NCI-H524 (cell line): Measurements from ENCODE around the gene FAM50A.
"Not testable (repeated sequence)": the region's sequence is repeated elsewhere in the genome, so short reads cannot be mapped to it uniquely, and the experiment has no call there.

ENCODE experiments used
- DNase-seq, 2 experiments: peaks; one replicate each; lab custom pipeline; 2025; lab: John Stamatoyannopoulos, UW

FAM50A gene

DNA sequence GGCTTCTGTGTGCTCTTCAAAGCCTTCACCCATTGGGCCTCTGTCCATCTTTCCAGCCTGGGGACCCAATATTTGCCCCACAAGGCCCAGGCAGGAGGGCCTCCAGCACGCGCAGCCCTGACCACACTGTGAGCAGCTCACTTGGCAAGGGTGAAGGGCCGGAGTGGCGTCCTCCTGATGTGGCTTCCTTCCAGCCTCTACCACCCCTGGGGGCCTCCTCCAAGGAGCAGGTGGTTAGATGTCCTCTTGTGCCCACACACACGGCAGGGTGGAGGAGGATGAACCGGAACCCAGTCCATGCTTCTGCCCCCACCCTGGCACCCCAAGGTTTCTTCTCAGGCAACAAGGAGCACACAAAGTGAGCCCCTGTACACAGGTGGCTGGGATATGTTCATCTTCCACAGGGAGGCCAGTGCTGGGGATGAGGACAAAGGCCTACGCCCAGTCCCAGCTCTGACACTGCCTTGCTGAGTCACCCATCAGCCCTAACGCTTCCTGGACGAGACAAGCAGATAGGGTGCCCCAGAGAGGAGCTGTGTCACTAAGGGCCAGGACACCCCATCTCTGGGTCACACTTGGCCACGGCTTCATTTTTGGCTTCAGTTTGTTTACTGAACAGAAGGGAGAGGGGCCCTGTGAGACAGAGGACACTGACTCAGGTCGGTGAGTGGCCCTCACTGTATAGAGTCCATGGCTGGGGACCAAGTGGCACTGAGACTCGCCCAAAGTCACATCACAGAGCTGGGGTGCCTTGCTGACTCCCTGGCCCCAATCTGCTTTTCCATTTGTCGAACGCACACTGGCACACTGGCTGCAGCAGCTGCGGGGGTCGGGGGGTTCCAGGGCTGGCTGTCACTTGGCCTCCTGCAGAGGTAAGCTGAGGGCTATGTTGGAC, 40.6 kb downstream of the FAM50A start:
- no peak for DNase-seq

DNA sequence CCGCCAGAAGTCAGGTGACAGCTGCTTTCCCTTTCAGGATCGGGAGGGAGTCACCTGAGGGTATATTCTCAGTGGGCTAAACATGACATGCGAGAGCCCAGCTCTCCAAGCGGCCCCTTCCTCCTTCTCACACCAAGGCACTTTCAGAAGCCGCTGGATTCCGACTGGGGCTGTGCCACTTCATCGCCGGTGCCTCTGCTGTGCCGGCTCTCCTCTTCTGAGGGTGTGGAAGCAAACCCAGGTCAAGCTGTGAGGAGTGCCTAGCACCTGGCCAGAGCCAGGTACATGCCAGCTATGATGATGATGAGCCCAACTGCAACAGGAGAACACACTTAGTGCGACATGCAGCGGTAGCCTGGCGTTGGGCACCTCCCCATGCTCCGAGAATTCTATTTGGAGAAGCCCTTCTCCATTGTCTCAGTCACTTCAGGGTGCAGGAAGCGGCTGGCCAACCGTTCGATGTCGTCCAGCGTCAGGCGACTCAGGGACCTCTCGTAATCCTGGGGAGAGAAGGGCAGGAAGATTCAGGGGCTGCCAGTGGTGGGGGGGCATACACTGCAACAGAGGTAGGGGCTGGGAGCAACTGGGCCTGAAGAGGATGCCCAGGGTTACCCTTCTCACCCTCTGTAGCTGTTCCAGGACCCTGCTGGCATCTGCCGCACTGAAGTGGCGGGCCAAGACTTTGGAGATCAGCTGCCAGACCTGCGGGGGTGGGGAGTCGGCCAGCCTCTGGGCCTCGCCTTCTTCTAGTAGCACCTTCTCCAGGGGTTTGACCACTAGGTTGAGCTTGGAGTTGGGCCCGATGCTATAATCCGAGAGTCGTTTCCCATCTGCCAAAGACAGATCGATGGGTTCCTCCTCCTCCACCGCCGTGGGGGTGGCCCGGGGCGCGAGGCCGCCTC, 41.5 kb downstream of the FAM50A start:
- DNase-seq: peak in 1 of 2 experiments; percentile 25

DNA sequence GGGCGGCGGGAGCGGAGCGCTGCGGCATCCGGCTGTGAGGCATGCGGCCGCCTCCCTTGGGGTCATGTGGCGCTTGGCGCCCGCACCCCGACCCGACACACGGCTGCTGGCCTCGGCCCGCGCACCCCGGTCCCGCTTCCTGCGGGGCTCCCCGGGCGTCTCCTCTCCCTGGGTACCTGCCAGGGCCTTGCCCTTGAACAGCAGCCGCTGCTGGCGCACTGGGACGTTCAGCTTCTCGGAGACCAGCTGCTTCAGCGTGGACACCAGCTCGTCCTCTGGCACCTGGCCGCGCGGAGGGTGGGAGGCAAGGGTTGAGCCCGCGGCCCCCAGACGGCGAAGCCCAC, 42.1 kb downstream of the FAM50A start:
- DNase-seq: no peak

DNA sequence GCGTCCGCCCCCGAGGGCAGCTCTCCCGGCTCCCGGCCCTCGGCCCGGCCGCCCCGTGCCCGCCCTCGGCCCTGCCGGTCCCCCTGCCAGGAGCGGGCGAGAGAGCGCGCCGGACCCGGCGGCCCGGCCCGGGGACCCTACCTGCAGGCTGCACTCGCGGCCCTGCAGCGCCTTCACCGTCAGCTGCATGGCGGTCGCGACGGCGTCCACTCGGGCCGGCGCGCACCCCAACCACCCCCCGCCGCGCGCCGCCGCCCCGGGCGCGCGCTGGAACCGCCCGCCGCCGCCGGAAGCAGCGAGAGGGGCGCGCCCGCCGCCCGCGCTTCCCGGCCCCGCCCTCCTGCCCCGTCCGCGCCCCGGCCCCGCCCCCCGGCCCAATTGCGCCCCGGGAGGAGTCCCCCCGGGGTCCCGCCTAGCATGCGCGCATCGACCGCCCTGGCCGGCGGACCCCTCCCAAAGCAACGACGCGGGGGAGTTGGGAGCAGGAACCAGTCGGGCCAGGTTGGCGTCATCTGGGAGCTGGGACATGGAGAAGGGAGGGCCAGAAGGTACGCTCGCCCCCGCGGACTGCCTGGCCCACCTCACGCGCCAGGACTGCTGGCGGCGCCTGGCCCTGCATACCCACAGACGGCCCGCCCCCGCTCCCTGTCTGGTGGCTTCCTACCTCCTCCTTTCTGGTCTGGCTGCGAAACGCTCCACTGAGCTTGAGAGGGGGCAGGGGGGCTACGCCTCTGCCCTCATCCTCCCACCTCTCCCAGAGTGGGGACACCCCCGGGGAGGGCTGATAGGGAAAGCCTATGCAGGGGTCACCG, 42.7 kb downstream of the FAM50A start, which contains the start of gene UBL4A:
TSS of gene UBL4A (minus strand) at position 220 of the 812 bp plus-strand sequence. CDS start at position 189, 31 bp downstream.
- DNase-seq: peak; percentile 43 to 63

DNA sequence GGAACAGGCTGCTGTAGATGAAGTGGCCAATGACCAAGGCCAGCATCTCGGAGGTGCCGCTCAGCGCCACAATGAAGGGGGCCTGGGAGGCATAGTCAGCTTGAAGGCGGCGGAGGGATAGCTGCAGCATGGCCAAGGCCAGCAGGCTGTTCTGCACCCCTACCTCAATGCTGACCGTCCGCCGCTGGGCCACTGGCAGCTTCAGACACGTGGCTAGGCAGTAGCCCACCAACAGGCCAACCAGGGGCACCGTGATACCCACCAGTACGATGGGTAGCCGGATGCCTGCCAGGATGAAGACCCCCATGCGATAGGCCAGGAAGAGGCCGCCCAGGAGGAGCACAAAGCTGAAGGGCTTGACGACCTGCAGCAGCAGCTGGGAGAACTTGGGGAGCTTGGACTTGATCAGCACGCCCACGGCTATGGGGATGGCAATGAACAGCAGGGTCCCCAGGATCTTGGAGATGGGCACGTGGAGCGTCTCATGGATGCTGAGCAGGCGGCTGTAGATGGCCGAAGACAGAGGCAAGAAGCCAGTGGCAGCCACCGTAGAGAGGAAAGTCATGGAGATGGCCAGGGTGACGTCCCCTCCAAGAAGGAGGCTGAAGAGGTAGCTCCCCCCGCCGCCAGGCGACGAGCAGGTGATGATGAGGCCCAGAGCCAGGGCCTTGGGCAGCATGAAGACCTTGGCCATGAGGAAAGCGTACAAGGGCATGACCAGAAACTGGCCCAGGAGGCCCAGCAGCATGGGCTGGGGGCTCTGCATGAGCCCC, 43.8 kb downstream of the FAM50A start:
- no peak for DNase-seq

DNA sequence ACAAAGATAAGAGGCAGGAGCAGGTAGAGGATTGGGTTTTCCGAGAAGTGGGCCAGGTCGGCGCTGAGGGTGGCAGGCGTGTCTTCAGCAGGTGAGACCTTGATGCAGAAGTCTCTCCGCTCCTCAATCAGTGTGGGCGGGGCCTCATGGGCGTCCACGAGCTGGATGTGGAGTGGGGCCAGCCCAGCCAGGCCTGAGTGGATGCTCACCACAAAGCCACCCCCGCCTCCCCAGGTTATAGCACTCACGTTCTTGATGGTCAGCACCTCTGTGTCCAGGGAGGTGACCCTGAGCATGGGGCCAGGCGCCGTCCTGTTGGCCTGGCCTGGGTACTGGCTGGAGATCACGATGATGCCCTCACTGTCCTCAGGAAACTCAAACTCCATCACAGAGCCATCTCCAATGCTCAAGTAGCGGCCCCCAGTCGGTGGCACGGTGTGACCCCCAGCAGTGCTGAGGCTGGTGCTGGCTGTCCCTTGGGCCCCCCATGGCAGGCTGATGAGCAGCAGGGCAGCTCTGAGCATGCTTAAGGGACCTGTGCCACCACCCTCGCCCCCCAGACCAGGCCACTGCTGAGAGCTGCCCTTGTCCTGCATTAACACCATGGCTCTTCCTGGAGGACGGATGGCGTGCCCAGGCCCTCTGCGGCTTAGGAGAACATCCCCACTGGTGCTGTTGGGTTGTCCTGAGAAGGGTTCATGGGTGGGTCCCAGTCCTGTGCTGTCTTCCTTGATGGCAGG, 44.6 kb downstream of the FAM50A start:
- no peak for DNase-seq

DNA sequence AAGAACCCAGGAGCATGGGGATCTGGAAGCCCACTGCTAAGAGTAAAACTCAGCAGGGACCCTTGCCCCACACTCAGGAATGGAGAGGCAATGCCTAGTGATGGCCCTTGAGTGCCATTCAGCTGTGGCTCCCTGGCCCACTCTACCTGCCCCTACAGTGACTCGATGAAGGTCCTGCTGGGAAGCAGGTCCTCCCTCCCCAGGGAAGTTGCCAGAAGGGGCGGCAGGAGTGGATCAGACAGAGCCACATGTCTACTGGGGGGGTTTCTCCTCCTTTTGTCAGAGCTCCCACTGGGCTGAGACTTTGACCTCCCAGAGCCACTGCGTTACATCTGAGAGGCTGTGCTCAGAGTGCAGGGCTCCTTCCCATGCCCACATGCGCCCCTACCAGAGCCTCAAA, 45.2 kb downstream of the FAM50A start:
- no peak for DNase-seq

DNA sequence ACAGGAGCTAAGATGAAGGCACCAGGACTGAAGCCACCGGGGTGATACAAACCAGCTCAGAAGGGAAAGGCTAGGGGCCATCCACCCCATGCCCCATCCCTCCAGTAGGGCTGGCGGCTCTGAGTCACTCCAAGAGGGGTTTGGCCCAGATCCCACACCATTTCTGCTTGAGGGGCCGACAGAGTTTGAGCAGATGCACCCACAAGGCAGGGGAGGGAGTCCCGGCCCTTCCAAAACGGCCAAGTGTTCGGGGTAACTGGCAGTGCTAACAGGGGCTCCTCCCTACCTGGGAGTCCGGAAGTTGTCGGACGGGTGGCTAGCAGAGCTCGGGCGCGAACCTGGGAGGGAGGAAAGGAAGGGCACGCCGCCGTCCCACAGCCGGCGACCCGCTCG, 46.1 kb downstream of the FAM50A start:
- peak; percentile 13 to 24 for DNase-seq

DNA sequence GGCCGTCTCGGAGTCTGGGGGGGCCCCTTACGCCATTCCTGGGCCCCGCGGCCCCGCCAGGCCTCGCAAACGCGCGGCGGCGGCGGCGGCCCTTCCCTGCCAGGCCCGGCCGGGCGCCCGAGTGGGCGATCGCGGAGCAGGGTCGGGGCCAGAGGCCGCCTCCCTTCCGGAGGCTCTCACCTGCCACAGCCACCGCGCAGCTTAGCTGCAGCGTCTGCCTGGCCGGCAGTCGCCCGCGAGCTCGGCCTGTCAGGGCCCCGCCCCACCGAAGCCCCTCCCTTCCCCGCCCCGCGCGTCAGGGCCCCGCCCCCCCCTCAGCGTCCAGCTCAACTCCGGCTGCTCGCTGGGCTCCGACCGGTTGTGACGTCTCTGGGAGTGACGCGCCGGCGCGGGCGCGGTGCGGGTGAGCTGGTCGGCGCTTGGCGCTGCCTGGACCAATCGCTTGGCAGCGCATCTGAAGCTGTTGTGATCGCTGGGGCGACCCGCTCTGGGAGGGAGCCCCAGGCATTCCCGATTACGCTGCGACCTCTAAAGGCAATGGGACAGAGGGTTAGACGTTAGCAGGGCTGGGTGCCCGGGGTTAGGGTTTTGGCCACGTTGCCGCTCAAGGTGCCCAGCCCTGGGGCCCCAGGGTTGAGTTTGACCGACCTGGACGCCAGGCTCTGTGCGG, 46.6 kb downstream of the FAM50A start, which contains the start of gene SLC10A3:
TSS of gene SLC10A3 (minus strand) at position 216 of the 670 bp plus-strand sequence. CDS start 1,689 bp downstream, outside the sequence.
- DNase-seq: peak; percentile 90 to 97

DNA sequence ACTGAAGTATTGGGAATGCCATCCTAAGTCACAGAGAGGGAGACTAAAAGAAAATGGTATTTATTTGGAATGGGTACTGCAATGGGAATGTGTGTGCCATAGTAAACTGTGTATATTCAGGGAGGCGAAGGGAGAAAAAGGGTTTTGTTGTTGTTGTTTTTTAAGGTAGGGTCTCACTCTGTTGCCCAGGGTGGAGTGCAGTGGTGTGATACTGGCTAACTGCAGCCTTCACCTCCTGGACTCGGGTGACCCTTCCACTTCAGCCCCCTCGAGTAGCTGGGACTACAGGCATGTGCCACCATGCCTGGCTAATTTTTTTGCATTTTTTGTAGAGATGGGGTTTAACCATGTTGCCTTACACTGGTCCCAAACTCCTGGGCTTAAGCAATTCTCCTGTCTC, 50.8 kb downstream of the FAM50A start:
- DNase-seq: no peak

DNA sequence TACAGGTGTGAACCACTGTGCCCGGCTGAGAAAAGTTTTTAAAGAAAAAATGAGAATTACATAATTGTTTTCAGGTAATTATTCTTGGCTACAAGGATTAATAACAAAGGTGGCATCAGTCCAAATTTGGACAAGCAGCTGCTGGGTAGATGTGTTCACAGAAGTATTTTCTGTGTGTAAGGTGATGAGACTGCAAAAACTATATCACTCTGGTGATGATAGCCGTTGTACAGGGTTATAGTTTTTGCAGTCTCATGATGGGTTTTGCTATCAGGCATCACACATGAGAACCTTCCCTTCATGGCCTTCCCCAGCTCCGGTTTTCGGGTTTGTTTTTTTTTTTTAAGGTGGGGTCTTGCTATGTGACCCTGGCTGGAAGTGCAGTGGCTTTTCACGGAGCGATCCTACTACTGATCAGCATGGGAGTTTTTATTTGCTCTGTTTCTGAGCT, 51.6 kb downstream of the FAM50A start:
- DNase-seq: no peak

DNA sequence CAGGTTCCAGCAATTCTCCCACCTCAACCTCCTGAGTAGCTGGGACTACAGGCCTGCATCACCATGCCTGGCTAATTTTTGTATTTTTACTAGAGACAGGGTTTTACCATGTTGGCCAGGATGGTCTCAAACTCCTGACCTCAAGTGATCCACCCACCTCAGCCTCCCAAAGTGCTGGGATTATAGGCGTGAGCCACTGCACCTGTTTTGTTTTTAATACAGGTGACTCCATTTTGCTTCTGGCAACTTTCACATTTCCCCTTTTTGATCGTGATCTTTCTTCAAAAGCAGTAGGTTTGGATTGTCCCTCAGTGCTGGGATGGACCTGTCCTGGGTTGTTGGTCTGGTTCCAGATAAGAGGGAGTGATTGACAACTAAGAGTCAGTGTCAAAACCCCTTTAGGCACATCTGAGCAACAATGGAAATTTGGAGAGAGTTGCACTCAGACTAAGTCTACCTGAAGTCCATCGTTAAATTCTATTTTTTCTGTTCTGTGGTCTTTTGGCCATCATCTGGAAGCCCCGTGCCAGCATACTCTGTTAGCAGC, 52.7 kb downstream of the FAM50A start:
- DNase-seq: not testable (repeated sequence)
